Sigmoid colon (tissue), 7 donors: Measurements from ENCODE around the gene ADAMTS10. TPM values are rescaled to one million over a fixed set of nuclear protein-coding genes. Genes with fewer than 3 reads are reported as not detected.
"Not testable (repeated sequence)": the region's sequence is repeated elsewhere in the genome, so short reads cannot be mapped to it uniquely, and the experiment has no call there.

ENCODE experiments used
- DNase-seq: peaks from one replicate; pipeline ENCODE4 v3.0.0-alpha.2; 2019
- H3K27ac ChIP-seq, 4 donors: fragments of 200-600 bp; sonication (generic); one replicate each; pipeline ENCODE4 v1.5.1; 2016 to 2019; ENCODE audit warnings: mild to moderate bottlenecking in 1 of 4
- H3K27me3 ChIP-seq, 3 donors: fragments of 200-600 bp; sonication (generic); one replicate each; pipeline ENCODE4 v1.5.1; 2019; ENCODE audit warnings: mild to moderate bottlenecking in 1 of 3
- H3K36me3 ChIP-seq, 4 donors: fragments of 200-600 bp; sonication (generic); one replicate each; pipeline ENCODE4 v1.5.1; 2016 to 2019
- H3K4me1 ChIP-seq, 4 donors: fragments of 200-600 bp; sonication (generic); one replicate each; pipeline ENCODE4 v1.5.1; 2017 to 2019
- H3K4me3 ChIP-seq, 4 donors: fragments of 200-600 bp; sonication (generic); one replicate each; pipeline ENCODE4 v1.5.1; 2017 to 2019; ENCODE audit warnings: mild to moderate bottlenecking in 2 of 4, moderate library complexity in 1 of 4
- H3K9me3 ChIP-seq, 4 donors: fragments of 200-600 bp in 3 of 4; sonication (generic) in 3 of 4; one replicate each; pipeline versions ENCODE4 v1.5.1 to v1.6.1; 2013 to 2019
- CTCF ChIP-seq, 4 experiments: fragments of 450-650 bp in 3 of 4; fragments of 200-600 bp in 1 of 4; IDR thresholded peaks; one replicate each; pipeline ENCODE4 v1.5.1; 2016 to 2019; ENCODE audit warnings: antibody characterized with exemption in 4 of 4, mild to moderate bottlenecking in 3 of 4, moderate library complexity in 2 of 4
- EP300 ChIP-seq, 4 donors: sonication (generic); formaldehyde crosslinking; IDR thresholded peaks; one replicate each; pipeline ENCODE4 v1.6.1; 2017; ENCODE audit warnings: antibody characterized with exemption in 4 of 4
- POLR2A ChIP-seq, 2 donors: fragments of 450-650 bp; IDR thresholded peaks; one replicate each; pipeline ENCODE4 v1.6.1; 2016; ENCODE audit warnings: antibody characterized with exemption in 2 of 2, mild to moderate bottlenecking in 2 of 2, moderate library complexity in 2 of 2
- POLR2AphosphoS5 ChIP-seq, 4 donors: sonication (generic); formaldehyde crosslinking; IDR thresholded peaks; one replicate each; pipeline ENCODE4 v1.6.1; 2017; ENCODE audit warnings: antibody characterized with exemption in 4 of 4
- WGBS, 2 donors: extraction: QIAGEN DNeasy Blood & Tissue Kit; methylation state at CpG; one replicate each; pipeline ENCODE4 v1.1.7; 2013; 5-methylcytosine and 5-hydroxymethylcytosine counted together
- intact Hi-C: fragments of 100-400 bp; cut with DNase I; formaldehyde crosslinking; loops from one replicate; pipeline ENCODE4 v1.15.1; 2023
- polyA plus RNA-seq, 3 donors: library from polyadenylated mRNA; stranded (reverse); fragments of 200-250 nt; gene quantifications; one replicate each; pipeline ENCODE4 v1.2.3, GENCODE V29; 2013
- total RNA-seq, 4 donors: library from RNA; depleted of rRNA; stranded (reverse); fragments of >200 nt; gene quantifications; one replicate each; pipeline ENCODE4 v1.1.0, GENCODE V29; 2016
- donor health status: healthy with polysubstance abuse.
- donor health status: Bipolar disorder and iron deficiency.
- donor health status: healthy.

ADAMTS10 gene
- total and polyA plus RNA-seq, 7 donors = 1.2 to 90.6 (median 21.1) TPM; not detected in 1

DNA sequence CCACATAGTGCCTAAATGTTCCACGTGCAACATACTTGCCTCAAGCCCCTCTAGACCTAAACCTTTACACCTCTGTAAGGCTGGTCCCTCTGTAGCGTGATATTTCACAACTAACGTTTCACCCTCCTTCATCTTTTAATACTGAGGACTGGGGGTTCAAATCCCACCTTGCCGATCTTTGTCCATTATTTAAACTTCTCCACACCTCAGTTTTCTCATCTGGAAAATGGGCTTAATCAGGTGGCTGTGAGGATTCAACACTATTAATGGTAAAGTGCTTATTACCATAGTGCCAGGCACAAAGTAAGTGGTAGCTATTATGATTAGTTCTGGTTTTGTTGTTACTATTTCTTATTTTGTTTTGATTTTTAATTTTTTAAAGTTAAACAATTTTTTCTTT lies 7.5 kb upstream of the ADAMTS10 start:
- H3K27me3 ChIP-seq = no peaks in the 10 kb centered on the region
- no peak for DNase-seq
- 73 to 88% methylated on average over 4 of the region's 4 CpGs for WGBS, 2 donors
- no peaks in the 10 kb centered on the region for H3K36me3 ChIP-seq
- no peaks in the 10 kb centered on the region for H3K9me3 ChIP-seq
- no peaks in the 10 kb centered on the region for H3K4me1 ChIP-seq
- intact Hi-C loops = no loop called here
- no peak overlapping the region for H3K4me3 ChIP-seq
- TF ChIP-seq POLR2A (IDR thresholded peaks at IDR 0.05) = no peak
- no peak for TF ChIP-seq POLR2AphosphoS5 (IDR thresholded peaks at IDR 0.05)
- TF ChIP-seq EP300 (IDR thresholded peaks at IDR 0.05) = no peak
- TF ChIP-seq CTCF (IDR thresholded peaks at IDR 0.05) = no peak
- H3K27ac ChIP-seq = no peak overlapping the region

DNA sequence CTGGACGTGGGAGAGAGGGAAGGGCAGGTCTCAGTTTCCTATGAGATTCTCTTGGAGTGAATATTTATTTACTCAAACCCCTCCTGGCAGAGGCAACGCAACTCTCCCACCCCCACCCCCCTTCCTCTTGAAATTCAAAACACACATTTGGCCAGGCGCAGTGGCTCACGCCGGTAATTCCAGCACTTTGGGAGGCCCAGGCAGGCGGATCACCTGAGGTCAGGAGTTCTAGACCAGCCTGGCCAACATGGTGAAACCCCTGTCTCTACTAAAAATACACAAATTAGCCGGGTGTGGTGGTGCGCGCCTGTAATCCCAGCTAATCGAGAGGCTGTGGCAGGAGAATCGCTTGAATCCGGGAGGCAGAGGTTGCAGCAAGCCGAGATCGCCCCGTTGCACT lies 6.8 kb upstream of the ADAMTS10 start:
- H3K27ac ChIP-seq, DNase-seq, H3K27me3 ChIP-seq, H3K4me3 ChIP-seq, H3K4me1 ChIP-seq, intact Hi-C loops, H3K9me3 ChIP-seq, H3K36me3 ChIP-seq: not testable (repeated sequence)
- whole genome bisulfite sequencing, 2 donors = 60 to 77% methylated on average over 15 of the region's 15 CpGs

GRCh38 chr19:8616861-8617260 lies 6.3 kb upstream of the ADAMTS10 start:
- no peak for DNase-seq
- 67 to 85% methylated on average over 6 of the region's 6 CpGs for WGBS, 2 donors
- intact Hi-C loops = no loop called here
- Histone ChIP-seq H3K27me3 (no peaks in the 10 kb centered on the region), H3K4me3 (no peak overlapping the region), H3K36me3 (no peaks in the 10 kb centered on the region), H3K4me1 (peaks cover 0 to 4% (median 2%) of the 10 kb centered on the region in 4 donors), H3K9me3 (no peaks in the 10 kb centered on the region), H3K27ac (no peak overlapping the region)
- TF ChIP-seq POLR2AphosphoS5 (IDR thresholded peaks at IDR 0.05) = no peak
- no peak for TF ChIP-seq CTCF (IDR thresholded peaks at IDR 0.05)
- TF ChIP-seq EP300 (IDR thresholded peaks at IDR 0.05) = no peak
- TF ChIP-seq POLR2A (IDR thresholded peaks at IDR 0.05) = no peak

GRCh38 chr19:8615813-8616596 lies 5.5 kb upstream of the ADAMTS10 start:
- no peak overlapping the region for H3K4me3 ChIP-seq
- WGBS, 2 donors = 37 to 41% methylated on average over 23 of the region's 23 CpGs
- no peaks in the 10 kb centered on the region for H3K9me3 ChIP-seq
- no peak overlapping the region for H3K27ac ChIP-seq
- TF ChIP-seq POLR2A (IDR thresholded peaks at IDR 0.05) (no peak), CTCF (IDR thresholded peaks at IDR 0.05) (peak; percentile 57 to 75 (median 64)), EP300 (IDR thresholded peaks at IDR 0.05) (no peak)
- H3K27me3 ChIP-seq = no peaks in the 10 kb centered on the region
- H3K36me3 ChIP-seq = no peaks in the 10 kb centered on the region
- intact Hi-C loops = no loop called here
- DNase-seq = peak; percentile 77
- H3K4me1 ChIP-seq = peaks cover 0 to 11% (median 8%) of the 10 kb centered on the region in 4 donors

- H3K4me3 ChIP-seq = no peak overlapping the region
- WGBS, 2 donors = 47 to 49% methylated on average over 6 of the region's 6 CpGs
- intact Hi-C loops = no loop called here
- TF ChIP-seq EP300 (IDR thresholded peaks at IDR 0.05) (no peak), CTCF (IDR thresholded peaks at IDR 0.05) (no peak), POLR2AphosphoS5 (IDR thresholded peaks at IDR 0.05) (no peak), POLR2A (IDR thresholded peaks at IDR 0.05) (no peak)
- H3K9me3 ChIP-seq = no peaks in the 10 kb centered on the region
- DNase-seq = no peak
- H3K27me3 ChIP-seq = no peaks in the 10 kb centered on the region
- H3K4me1 ChIP-seq = peaks cover 0 to 11% (median 8%) of the 10 kb centered on the region in 4 donors
- no peaks in the 10 kb centered on the region for H3K36me3 ChIP-seq
- H3K27ac ChIP-seq = no peak overlapping the region
Measured at GRCh38 chr19:8615024-8615423, 4.5 kb upstream of the ADAMTS10 start.
